ENCODE results near the gene NEMP1. TPM values are rescaled to one million over a fixed set of nuclear protein-coding genes. Genes with fewer than 3 reads are reported as not detected.
A peak's percentile ranks its signal among the peaks of the same experiment; 100 is the strongest.

The NEMP1 gene
- total RNA-seq, 4 donors from 2014 or later: 8.3 to 11.8 (median 10.0) TPM

DNA sequence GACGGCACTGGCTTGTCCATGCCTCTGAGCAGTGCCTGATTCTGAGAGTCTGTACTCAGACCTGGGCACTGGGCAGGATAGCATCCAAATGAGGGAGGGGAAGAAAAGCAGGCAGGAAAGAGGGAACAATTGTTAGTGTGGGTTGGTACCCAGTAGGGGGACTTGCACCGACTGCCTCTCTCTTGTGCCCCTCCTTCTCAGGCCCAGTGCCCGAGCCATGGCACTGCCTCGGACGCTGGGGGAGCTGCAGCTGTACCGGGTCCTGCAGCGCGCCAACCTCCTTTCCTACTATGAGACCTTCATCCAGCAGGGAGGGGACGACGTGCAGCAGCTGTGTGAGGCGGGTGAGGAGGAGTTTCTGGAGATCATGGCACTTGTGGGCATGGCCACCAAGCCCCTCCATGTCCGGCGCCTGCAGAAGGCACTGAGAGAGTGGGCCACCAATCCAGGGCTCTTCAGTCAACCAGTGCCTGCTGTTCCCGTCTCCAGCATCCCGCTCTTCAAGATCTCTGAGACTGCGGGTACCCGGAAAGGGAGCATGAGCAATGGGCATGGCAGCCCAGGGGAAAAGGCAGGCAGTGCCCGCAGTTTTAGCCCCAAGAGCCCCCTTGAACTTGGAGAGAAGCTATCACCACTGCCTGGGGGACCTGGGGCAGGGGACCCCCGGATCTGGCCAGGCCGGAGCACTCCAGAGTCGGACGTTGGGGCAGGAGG, 12.5 kb upstream of the NEMP1 start:
- DNase-seq (ENCODE audit: extremely low spot score): no peak
- Histone ChIP-seq H3K4me1 (peaks cover 49 to 76% (median 70%) of the 10 kb centered on the region in 4 donors), H3K9me3 (no peaks in the 10 kb centered on the region), H3K27me3 (no peaks in the 10 kb centered on the region), H3K27ac (replicated peaks in 1 of 4) (peak overlapping the region; percentile 99 to 100 (median 100)), H3K4me3 (peak overlapping the region; percentile 88 to 96 (median 92)), H3K36me3 (peaks cover 20 to 47% (median 45%) of the 10 kb centered on the region in 4 donors)
- TF ChIP-seq POLR2AphosphoS5 (IDR thresholded peaks at IDR 0.05): no peak
- TF ChIP-seq, protein P1, sequence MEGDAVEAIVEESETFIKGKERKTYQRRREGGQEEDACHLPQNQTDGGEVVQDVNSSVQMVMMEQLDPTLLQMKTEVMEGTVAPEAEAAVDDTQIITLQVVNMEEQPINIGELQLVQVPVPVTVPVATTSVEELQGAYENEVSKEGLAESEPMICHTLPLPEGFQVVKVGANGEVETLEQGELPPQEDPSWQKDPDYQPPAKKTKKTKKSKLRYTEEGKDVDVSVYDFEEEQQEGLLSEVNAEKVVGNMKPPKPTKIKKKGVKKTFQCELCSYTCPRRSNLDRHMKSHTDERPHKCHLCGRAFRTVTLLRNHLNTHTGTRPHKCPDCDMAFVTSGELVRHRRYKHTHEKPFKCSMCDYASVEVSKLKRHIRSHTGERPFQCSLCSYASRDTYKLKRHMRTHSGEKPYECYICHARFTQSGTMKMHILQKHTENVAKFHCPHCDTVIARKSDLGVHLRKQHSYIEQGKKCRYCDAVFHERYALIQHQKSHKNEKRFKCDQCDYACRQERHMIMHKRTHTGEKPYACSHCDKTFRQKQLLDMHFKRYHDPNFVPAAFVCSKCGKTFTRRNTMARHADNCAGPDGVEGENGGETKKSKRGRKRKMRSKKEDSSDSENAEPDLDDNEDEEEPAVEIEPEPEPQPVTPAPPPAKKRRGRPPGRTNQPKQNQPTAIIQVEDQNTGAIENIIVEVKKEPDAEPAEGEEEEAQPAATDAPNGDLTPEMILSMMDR (IDR thresholded peaks at IDR 0.05): peak; percentile 11 to 39 (median 13)
- WGBS: 41% methylated on average over 18 of the region's 22 CpGs
- intact Hi-C loops (cut with DNase I): loop anchor here (10.0 kb wide), 1 partner anchor 456 kb away; the partner anchor contains the start of gene BAZ2A

DNA sequence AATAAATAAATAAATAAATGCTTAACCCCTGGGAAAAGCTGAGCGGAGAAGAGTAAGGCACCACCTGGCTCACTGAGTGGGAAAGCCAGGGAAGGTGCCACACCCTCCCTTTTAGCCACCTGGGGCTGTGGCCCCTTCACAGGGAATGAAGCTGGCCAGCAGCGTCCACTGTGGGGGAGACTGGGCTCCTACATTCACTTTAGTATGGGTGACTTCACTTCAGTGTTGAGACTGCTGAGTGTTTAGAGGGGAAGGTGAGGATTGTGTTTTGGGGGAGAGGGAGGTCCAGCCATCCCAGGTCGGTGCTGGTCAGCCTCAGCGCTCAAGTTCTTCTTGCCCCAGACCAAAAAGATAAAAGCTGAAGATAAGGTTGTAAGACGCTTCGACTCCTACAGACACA, 11.9 kb upstream of the NEMP1 start:
- Histone ChIP-seq H3K9me3 (no peaks in the 10 kb centered on the region), H3K4me3 (peak overlapping the region; percentile 88 to 96 (median 92)), H3K36me3 (peaks cover 15 to 41% (median 39%) of the 10 kb centered on the region in 4 donors), H3K27me3 (no peaks in the 10 kb centered on the region), H3K4me1 (peaks cover 54 to 80% (median 74%) of the 10 kb centered on the region in 4 donors), H3K27ac (replicated peaks in 1 of 4) (peak overlapping the region; percentile 99 to 100 (median 100))
- 43% methylated on average over 6 of the region's 6 CpGs for WGBS
- no peak for DNase-seq (ENCODE audit: extremely low spot score)
- TF ChIP-seq POLR2AphosphoS5 (IDR thresholded peaks at IDR 0.05) (no peak), EP300 (IDR thresholded peaks at IDR 0.05) (no peak), POLR2A (IDR thresholded peaks at IDR 0.05; ENCODE audit: low read depth) (no peak)
- TF ChIP-seq, protein P1 (IDR thresholded peaks at IDR 0.05): no peak
- intact Hi-C loops (cut with DNase I): loop anchor here (10.0 kb wide), 1 partner anchor 456 kb away; the partner anchor contains the start of gene BAZ2A

DNA sequence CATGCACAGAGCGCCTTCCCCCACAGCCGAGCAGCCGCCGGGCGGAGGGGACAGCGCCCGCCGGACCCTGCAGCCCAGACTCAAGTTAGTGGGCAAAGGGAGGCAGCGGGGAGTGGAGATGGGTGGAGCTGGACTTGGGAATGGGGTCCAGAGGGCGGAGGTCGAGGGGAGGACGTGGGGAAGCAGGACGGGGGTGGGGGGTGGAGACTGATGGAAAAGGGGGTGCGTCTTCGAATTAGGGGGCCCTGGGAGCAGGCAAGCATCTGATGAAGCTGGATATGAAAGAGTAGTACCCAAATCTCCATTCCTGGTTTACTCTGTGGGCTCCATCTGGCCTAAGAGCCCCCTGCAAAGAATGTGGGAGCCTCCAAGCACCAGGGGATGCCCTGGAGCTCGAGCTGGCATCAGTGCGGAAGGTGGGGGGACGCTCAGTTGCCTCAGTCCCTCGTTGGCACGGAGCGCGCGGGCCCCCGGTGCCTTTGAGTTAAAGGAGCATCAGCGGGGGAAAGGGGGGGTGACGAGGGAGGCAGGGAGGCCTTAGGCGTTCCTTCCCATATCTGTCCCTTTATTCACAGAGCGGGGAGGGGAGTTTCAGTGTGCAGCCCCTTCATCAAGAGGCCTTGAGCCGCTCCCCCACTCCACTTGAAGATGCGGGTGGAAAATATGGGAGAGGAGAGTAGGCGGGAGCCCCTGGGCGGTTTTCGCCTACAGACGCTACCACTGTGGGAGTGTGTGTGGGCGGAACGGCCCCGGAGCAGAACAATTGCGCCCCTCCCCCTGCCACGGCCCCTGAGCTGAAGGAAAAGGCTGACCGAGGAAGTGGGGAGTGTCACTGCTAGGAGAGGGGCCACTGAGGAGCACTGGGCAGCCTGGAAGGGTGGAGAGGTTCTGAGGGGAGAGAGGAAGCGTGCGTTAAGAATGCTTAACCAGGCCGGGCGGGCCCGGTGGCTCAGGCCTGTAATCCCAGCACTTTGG, 11.0 kb upstream of the NEMP1 start:
- Histone ChIP-seq H3K36me3 (peaks cover 6 to 32% (median 30%) of the 10 kb centered on the region in 4 donors), H3K4me3 (peak overlapping the region; percentile 88 to 96 (median 92)), H3K4me1 (peaks cover 54 to 74% (median 71%) of the 10 kb centered on the region in 4 donors), H3K27me3 (no peaks in the 10 kb centered on the region), H3K9me3 (no peaks in the 10 kb centered on the region), H3K27ac (replicated peaks in 1 of 4) (peak overlapping the region; percentile 99 to 100 (median 100))
- WGBS: under 1% methylated on average over 31 of the region's 45 CpGs
- DNase-seq (ENCODE audit: extremely low spot score): no peak
- TF ChIP-seq POLR2AphosphoS5 (IDR thresholded peaks at IDR 0.05) (peak; percentile 69 to 74), POLR2A (IDR thresholded peaks at IDR 0.05; ENCODE audit: low read depth) (no peak), EP300 (IDR thresholded peaks at IDR 0.05) (no peak)
- TF ChIP-seq, protein P1 (IDR thresholded peaks at IDR 0.05): no peak
- intact Hi-C loops (cut with DNase I): loop anchor here (2.0 to 10.0 kb wide), 2 partner anchors 21 to 455 kb away; partner anchors contain the start of genes BAZ2A and STAT6

DNA sequence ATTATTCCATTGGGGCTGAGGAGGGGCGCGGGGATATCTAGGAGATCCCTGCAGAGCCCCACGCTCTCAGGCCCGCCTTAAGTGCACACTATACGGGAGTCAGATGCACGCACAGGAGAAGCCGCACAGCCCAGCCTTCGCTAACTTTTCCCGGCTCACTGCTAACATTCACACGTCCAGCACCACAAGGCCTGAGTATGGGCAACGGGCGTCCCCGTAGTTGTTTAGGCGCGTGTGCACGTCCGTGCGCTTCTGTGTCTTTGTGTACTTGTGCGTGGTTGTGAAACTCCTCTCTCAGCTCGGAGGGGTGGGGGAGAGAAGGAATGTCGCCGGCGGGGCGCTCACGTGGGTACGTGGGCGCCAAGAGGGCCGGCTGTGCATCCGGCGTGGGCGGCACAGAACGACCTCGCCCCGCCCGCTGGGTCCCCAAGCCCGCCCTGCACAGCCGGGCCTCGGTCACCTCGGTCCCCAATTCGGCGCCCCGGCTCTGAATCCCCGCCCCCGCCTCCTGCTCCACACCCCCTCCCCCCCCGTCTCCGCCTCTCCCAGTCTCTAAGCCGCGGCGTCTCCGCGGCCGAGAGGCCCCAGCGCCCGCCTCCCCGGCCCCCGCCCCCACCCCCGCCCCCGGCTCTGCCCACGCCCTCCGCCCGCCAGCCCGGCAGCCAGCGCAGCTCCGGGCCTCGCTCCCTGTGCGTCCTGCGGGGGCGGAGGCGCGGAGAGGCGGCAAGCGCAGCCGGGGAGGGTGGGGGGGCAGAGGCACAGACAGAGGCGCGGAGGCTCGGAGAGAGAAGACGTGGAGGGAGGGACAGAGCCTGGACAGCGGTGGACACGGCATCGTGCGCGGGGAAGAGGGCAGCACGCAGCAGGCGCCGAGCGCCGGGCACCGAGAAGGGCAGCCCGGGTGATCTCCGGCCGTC, 10.0 kb upstream of the NEMP1 start, which contains the start of gene NAB2:
Gene NAB2, plus strand, starts transcription at position 761 of the 917 bp plus-strand sequence. CDS start 158 bp downstream, outside the sequence.
- Histone ChIP-seq H3K4me3 (peak within 1 kb of the TSS; percentile 88 to 96 (median 92)), H3K27ac (replicated peaks in 1 of 4) (peak within 1 kb of the TSS; percentile 99 to 100 (median 100)), H3K4me1 (peaks cover 46 to 65% (median 62%) of the 10 kb centered on the region in 4 donors), H3K27me3 (no peaks in the 10 kb centered on the region), H3K9me3 (no peaks in the 10 kb centered on the region), H3K36me3 (peaks cover 5 to 27% (median 26%) of the 10 kb centered on the region in 4 donors)
- WGBS: under 1% methylated on average over 53 of the region's 91 CpGs
- peak; percentile 98 for DNase-seq (ENCODE audit: extremely low spot score)
- TF ChIP-seq, protein P1 (IDR thresholded peaks at IDR 0.05): no peak
- peak; percentile 92 to 97 for TF ChIP-seq POLR2AphosphoS5 (IDR thresholded peaks at IDR 0.05)
- TF ChIP-seq POLR2A (IDR thresholded peaks at IDR 0.05; ENCODE audit: low read depth): peak; percentile 69
- intact Hi-C loops (cut with DNase I): loop anchor here (2.0 kb wide), 1 partner anchor 22 kb away; the partner anchor contains the start of gene STAT6

Data from esophagus muscularis mucosa (tissue), 4 donors.